ENCODE results near the gene LIN37. TPM values are rescaled to one million over a fixed set of nuclear protein-coding genes. Genes with fewer than 3 reads are reported as not detected.

Gene LIN37
- total and polyA plus RNA-seq, 2 of the 13 experiments (the other 11 are each of a cell fraction or from before 2014, with no cell fraction given), result 6.3 to 8.7 TPM

DNA sequence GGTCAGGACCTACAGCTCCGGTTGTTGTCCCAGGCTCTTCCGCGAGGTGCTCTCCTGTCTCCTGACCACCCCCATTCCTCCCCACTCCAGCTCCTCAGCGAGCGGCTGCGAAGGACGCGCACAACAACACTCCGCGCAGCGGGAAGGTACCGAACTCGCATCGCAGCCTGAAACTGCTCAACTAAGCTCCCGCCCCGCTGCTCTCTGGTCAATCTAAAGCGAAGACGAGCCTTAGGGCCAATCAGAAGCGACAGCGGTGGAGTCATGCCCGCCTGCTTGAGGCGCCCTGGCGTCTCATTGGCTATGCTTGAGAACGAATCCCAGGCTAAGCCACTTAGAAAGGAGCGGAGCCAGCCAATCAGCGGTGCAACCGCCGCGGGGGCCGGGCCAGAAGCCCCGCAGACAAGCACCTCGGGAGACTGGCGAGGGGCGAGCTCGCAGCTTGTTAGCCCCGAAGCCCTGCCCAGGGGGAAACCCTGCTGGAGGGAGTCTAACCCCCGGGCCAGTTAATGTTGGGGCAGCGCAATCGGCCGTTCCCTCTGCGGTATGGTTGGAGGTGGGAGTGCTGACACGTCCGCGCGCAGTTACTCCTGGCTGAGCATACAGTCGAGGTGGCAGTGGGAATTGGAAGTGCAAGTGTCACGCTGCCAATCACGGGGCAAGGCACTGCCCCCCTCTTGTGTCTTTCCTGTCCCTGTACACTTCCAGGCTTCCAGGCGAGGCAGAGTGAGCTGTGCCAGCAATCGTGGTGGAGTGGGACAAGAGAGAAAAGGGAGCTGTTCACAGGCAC is 46.0 kb upstream of the LIN37 start (continued):
- TF ChIP-seq, protein P1, sequence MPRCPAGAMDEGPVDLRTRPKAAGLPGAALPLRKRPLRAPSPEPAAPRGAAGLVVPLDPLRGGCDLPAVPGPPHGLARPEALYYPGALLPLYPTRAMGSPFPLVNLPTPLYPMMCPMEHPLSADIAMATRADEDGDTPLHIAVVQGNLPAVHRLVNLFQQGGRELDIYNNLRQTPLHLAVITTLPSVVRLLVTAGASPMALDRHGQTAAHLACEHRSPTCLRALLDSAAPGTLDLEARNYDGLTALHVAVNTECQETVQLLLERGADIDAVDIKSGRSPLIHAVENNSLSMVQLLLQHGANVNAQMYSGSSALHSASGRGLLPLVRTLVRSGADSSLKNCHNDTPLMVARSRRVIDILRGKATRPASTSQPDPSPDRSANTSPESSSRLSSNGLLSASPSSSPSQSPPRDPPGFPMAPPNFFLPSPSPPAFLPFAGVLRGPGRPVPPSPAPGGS (CRISPR knock-in tag; IDR thresholded peaks at IDR 0.05), result 0 out of 2 replicates have a peak, but pooled peaks have one; percentile 66
- TF ChIP-seq MTA3 (CRISPR knock-in tag; IDR thresholded peaks at IDR 0.05) (no peak), ZNF724P (CRISPR knock-in tag; IDR thresholded peaks at IDR 0.05; ENCODE audit: borderline replicate concordance) (peak; percentile 52; the same call in 1 of the 2 replicates), KMT2A (CRISPR knock-in tag; IDR thresholded peaks at IDR 0.05) (0 out of 2 replicates have a peak, but pooled peaks have one; percentile 27), RAD21 (CRISPR knock-in tag; IDR thresholded peaks at IDR 0.05) (no peak), TP53 (CRISPR knock-in tag; conservative IDR thresholded peaks at IDR 0.05) (no peak), HOXD1 (CRISPR knock-in tag; IDR thresholded peaks at IDR 0.05) (0 out of 2 replicates have a peak, but pooled peaks have one; percentile 72), ZNF382 (CRISPR knock-in tag; IDR thresholded peaks at IDR 0.05; ENCODE audit: borderline replicate concordance) (no peak), LCORL (IDR thresholded peaks at IDR 0.05) (no peak), LCORL (CRISPR knock-in tag; IDR thresholded peaks at IDR 0.05) (peak; percentile 48; the same call in 1 of the 2 replicates), ZNF432 (CRISPR knock-in tag; IDR thresholded peaks at IDR 0.05; ENCODE audit: borderline replicate concordance) (no peak), RFXANK (CRISPR knock-in tag; IDR thresholded peaks at IDR 0.05) (0 out of 2 replicates have a peak, but pooled peaks have one; percentile 44), ZBTB7B (CRISPR knock-in tag; IDR thresholded peaks at IDR 0.05) (0 out of 2 replicates have a peak, but pooled peaks have one; percentile 26), ZNF549 (CRISPR knock-in tag; IDR thresholded peaks at IDR 0.05) (no peak), SP4 (CRISPR knock-in tag; IDR thresholded peaks at IDR 0.05) (peak; percentile 96), ZNF431 (CRISPR knock-in tag; IDR thresholded peaks at IDR 0.05; ENCODE audit: borderline replicate concordance, low read depth) (0 out of 2 replicates have a peak, but pooled peaks have one; percentile 66), CHD2 (IDR thresholded peaks at IDR 0.05; ENCODE audit: low read depth, low read length) (peak; percentile 67), ZNF441 (CRISPR knock-in tag; IDR thresholded peaks at IDR 0.05; ENCODE audit: borderline replicate concordance) (peak; percentile 87), ZNF138 (CRISPR knock-in tag; IDR thresholded peaks at IDR 0.05; ENCODE audit: low read depth) (no peak), MATR3 (CRISPR knock-in tag; IDR thresholded peaks at IDR 0.05) (no peak), NR3C1 (CRISPR knock-in tag; IDR thresholded peaks at IDR 0.05) (no peak), PHF21A (CRISPR knock-in tag; IDR thresholded peaks at IDR 0.05) (peak; percentile 80; the same call in 1 of the 2 replicates)
- TF ChIP-seq, protein P2, sequence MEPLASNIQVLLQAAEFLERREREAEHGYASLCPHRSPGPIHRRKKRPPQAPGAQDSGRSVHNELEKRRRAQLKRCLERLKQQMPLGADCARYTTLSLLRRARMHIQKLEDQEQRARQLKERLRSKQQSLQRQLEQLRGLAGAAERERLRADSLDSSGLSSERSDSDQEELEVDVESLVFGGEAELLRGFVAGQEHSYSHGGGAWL (CRISPR knock-in tag; IDR thresholded peaks at IDR 0.05), result no peak
- TF ChIP-seq, protein P3, sequence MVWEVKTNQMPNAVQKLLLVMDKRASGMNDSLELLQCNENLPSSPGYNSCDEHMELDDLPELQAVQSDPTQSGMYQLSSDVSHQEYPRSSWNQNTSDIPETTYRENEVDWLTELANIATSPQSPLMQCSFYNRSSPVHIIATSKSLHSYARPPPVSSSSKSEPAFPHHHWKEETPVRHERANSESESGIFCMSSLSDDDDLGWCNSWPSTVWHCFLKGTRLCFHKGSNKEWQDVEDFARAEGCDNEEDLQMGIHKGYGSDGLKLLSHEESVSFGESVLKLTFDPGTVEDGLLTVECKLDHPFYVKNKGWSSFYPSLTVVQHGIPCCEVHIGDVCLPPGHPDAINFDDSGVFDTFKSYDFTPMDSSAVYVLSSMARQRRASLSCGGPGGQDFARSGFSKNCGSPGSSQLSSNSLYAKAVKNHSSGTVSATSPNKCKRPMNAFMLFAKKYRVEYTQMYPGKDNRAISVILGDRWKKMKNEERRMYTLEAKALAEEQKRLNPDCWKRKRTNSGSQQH (CRISPR knock-in tag; IDR thresholded peaks at IDR 0.05; ENCODE audit: low read depth), result no peak
- TF ChIP-seq, protein P4, sequence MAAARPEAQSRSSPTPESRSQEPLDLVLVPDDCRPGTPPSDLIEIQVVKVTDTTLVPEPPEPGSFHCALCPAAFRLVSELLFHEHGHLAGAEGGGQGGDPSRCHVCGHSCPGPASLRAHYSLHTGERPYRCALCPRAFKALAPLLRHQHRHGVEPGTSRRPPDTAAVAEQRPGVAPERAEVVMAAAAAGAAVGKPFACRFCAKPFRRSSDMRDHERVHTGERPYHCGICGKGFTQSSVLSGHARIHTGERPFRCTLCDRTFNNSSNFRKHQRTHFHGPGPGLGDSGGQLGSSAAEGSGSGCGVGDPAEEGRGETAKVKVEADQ (CRISPR knock-in tag; IDR thresholded peaks at IDR 0.05; ENCODE audit: borderline replicate concordance), result peak; percentile 87
